ENCODE data around the gene LEFTY2. TPM values are rescaled to one million over a fixed set of nuclear protein-coding genes. Genes with fewer than 3 reads are reported as not detected.

Gene LEFTY2
- total RNA-seq, 1 experiment from 2014 or later = not detected

GRCh38 chr1:225944951-225945350, 3.9 kb upstream of the LEFTY2 start:
- H3K9me3 Mint-ChIP-seq (ENCODE audit: low read depth, unreplicated experiment) = no peaks in the 10 kb centered on the region
- BruUV-seq (replicated peaks) = no TSS peak
- CTCF ChIA-PET = interaction anchor here (0.7 to 1.0 kb wide), 3 partner anchors 10 to 488 kb away, joined by 3 to 5 read pairs (median 4); no protein-coding TSS in a partner anchor
- H3K27ac Mint-ChIP-seq (ENCODE audit: unreplicated experiment) = no peak overlapping the region
- DNase-seq = no peak
- H3K36me3 Mint-ChIP-seq (ENCODE audit: insufficient read depth, unreplicated experiment) = no peaks in the 10 kb centered on the region
- no peak for TF ChIP-seq CTCF (IDR thresholded peaks at IDR 0.05; ENCODE audit: unreplicated experiment)
- intact Hi-C loops (cut with micrococcal nuclease; ENCODE audit: unreplicated experiment) = no loop called here
- no peaks in the 10 kb centered on the region for H3K4me1 Mint-ChIP-seq (ENCODE audit: low read depth, unreplicated experiment)
- no peak overlapping the region for H3K4me3 Mint-ChIP-seq (ENCODE audit: low read depth, unreplicated experiment)
- H3K27me3 Mint-ChIP-seq (ENCODE audit: unreplicated experiment) = peaks cover 55% of the 10 kb centered on the region

- no peaks in the 10 kb centered on the region for H3K4me1 Mint-ChIP-seq (ENCODE audit: low read depth, unreplicated experiment)
These were observed 3.4 kb upstream of the LEFTY2 start for GRCh38 chr1:225944387-225944786.

GRCh38 chr1:225943582-225943981, 2.6 kb upstream of the LEFTY2 start:
- Mint-ChIP-seq H3K27me3 (ENCODE audit: unreplicated experiment) (peaks cover 43% of the 10 kb centered on the region), H3K9me3 (ENCODE audit: low read depth, unreplicated experiment) (no peaks in the 10 kb centered on the region), H3K27ac (ENCODE audit: unreplicated experiment) (no peak overlapping the region), H3K36me3 (ENCODE audit: insufficient read depth, unreplicated experiment) (no peaks in the 10 kb centered on the region), H3K4me1 (ENCODE audit: low read depth, unreplicated experiment) (no peaks in the 10 kb centered on the region), H3K4me3 (ENCODE audit: low read depth, unreplicated experiment) (no peak overlapping the region)
- intact Hi-C loops (cut with micrococcal nuclease; ENCODE audit: unreplicated experiment) = no loop called here
- BruUV-seq (replicated peaks) = no TSS peak
- DNase-seq = no peak
- CTCF ChIA-PET = no interaction called here
- no peak for TF ChIP-seq CTCF (IDR thresholded peaks at IDR 0.05; ENCODE audit: unreplicated experiment)

More at GRCh38 chr1:225944387-225944786, 3.4 kb upstream of the LEFTY2 start:
- intact Hi-C loops (cut with micrococcal nuclease; ENCODE audit: unreplicated experiment) = no loop called here
- no peaks in the 10 kb centered on the region for H3K9me3 Mint-ChIP-seq (ENCODE audit: low read depth, unreplicated experiment)
- H3K36me3 Mint-ChIP-seq (ENCODE audit: insufficient read depth, unreplicated experiment) = no peaks in the 10 kb centered on the region
- no peak overlapping the region for H3K4me3 Mint-ChIP-seq (ENCODE audit: low read depth, unreplicated experiment)
- TF ChIP-seq CTCF (IDR thresholded peaks at IDR 0.05; ENCODE audit: unreplicated experiment) = no peak
- no peak overlapping the region for H3K27ac Mint-ChIP-seq (ENCODE audit: unreplicated experiment)
- BruUV-seq (replicated peaks) = no TSS peak
- CTCF ChIA-PET = interaction anchor here (1.0 kb wide), 1 partner anchor 426 kb away, joined by 5 read pairs; no protein-coding TSS in a partner anchor
- no peak for DNase-seq
- H3K27me3 Mint-ChIP-seq (ENCODE audit: unreplicated experiment) = peaks cover 51% of the 10 kb centered on the region

GRCh38 chr1:225942574-225942973, 1.6 kb upstream of the LEFTY2 start:
- Mint-ChIP-seq H3K4me1 (ENCODE audit: low read depth, unreplicated experiment) (no peaks in the 10 kb centered on the region), H3K36me3 (ENCODE audit: insufficient read depth, unreplicated experiment) (no peaks in the 10 kb centered on the region), H3K27ac (ENCODE audit: unreplicated experiment) (no peak overlapping the region), H3K9me3 (ENCODE audit: low read depth, unreplicated experiment) (no peaks in the 10 kb centered on the region), H3K4me3 (ENCODE audit: low read depth, unreplicated experiment) (no peak overlapping the region), H3K27me3 (ENCODE audit: unreplicated experiment) (peaks cover 33% of the 10 kb centered on the region)
- intact Hi-C loops (cut with micrococcal nuclease; ENCODE audit: unreplicated experiment) = no loop called here
- no peak for DNase-seq
- CTCF ChIA-PET = interaction anchor here (0.7 to 1.5 kb wide), 2 partner anchors 50 to 165 kb away, joined by 3 read pairs; partner anchors contain the start of gene SRP9
- BruUV-seq (replicated peaks) = no TSS peak
- no peak for TF ChIP-seq CTCF (IDR thresholded peaks at IDR 0.05; ENCODE audit: unreplicated experiment)

Measured in Calu3 (cell line).